DMS153 treated with DMSO at 0.1 percent for 48 hours (cell line): Measurements from ENCODE around the gene RAP2C.

Experiments used
- DNase-seq: peaks from one replicate; lab custom pipeline; 2025; ENCODE audit not compliant: unreplicated experiment; lab: John Stamatoyannopoulos, UW

RAP2C gene

GRCh38 chrX:132219343-132219768, at the start of gene RAP2C:
Gene RAP2C (minus strand): TSS chrX:132219447. CDS start chrX:132217268, 2,179 bp downstream.
- DNase-seq: peak; percentile 57

- no peak for DNase-seq
Measured at GRCh38 chrX:132267392-132267791, 48.1 kb upstream of the RAP2C start.

- no peak for DNase-seq
Measured at GRCh38 chrX:132266583-132267355, 47.5 kb upstream of the RAP2C start.

GRCh38 chrX:132263127-132263526, 43.9 kb upstream of the RAP2C start:
- DNase-seq: no peak

DNA sequence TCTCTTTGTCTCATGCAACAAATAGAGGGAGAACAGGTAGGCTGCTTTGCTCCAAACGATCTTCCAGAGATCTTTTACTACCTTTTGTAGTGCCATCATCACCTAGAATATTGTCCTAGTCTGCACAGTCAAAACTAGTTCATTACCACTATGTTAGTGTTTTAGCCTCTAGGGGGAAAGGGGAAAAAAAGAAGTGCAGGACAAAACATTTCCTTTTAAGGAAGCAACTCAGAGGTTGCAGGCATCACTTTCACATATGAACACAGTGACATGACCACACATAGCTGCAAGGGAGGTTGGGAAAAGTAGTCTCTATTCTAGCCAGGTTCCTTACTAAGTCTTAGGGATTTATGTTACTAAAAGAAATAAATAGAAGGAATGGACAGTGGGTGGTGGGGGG, 39.3 kb upstream of the RAP2C start:
- no peak for DNase-seq

DNA sequence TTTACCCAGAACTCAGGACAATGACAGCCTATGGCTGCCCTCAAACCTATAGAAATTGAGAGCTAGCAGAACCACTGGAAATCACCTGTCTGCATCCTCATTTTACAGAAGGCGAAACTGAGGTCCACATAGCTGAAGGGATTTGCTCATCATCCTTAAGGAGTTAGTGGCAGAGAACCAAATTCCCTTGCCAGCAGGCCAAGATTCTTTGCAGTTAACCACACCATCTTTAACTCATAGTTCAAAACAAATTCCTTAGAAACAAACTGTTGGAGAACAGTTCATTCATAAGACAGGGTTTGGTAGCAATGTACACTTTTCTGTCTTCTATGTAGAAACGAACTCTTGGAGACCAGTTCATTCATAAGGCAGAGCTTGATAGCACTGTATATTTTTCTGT, 37.9 kb upstream of the RAP2C start:
- no peak for DNase-seq

GRCh38 chrX:132236121-132236520, 16.9 kb upstream of the RAP2C start:
- DNase-seq: no peak

GRCh38 chrX:132235488-132235887, 16.2 kb upstream of the RAP2C start:
- no peak for DNase-seq

DNA sequence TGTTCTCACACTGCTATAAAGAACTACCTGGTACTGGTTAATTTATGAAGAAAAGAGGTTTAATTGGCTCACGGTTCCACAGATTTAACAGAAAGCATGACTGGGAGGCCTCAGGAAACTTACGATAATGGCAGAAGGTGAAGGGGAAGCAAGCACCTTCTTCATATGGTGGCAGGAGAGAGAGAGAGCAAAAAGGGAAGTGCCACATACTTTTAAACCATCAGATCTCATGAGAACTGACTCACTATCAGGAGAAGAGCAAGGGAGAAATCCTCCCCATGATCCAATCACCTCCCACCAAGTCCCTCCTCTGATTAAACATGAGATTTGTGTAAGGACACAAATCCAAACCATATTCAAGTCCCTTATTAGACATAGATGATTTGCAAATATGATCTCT, 12.3 kb upstream of the RAP2C start:
- DNase-seq: no peak

DNA sequence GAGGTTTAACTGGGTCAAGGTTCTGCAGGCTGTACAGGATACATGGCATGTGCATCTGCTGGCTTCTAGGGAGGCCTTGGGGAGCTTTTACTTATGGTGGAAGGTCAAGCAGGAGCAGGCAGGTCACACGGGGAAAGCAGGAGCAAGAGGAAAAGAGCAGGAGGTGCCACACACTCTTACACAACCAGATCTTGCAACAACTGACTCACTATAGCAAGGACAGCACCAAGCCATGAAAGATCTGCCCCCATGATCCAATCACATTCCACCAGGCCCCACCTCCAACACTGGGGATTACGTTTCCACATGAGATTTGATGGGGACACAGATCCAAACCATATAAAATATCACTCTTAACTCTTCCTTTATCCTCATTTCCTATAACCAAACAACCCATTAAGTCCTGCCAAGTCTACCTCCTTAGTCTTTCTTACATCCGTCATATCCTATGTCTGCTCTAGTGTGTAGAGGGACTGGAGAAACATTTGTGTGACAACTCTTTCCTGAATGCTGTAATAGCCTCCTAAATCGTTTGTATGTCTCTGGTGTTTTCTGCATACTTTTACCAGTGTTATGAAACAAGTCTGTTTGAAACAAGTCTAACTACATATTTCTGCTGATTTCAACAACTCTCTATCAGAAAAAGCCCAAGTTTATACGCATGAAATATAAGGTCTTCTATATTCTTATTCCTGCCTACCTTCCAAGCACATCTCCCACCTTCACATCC, 8.3 kb upstream of the RAP2C start:
- no peak for DNase-seq

DNA sequence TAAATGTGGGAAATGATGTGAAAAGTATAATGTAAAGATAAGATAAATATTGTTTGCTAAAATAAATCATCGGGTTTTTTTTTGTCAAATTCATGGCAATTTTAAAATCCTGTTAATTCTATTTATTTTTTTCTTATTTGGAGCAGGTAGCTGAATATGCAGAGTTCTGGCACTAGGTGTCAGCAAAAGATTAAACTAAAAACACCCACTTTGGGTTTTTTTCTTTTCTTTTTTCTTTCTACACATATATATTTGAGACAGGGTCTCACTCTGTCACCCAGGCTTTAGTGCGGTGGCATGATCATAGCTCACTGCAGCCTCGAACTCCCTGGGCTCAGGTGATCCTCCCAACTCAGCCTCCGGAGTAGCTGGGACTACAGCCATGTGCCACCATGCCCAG, 6.9 kb upstream of the RAP2C start:
- DNase-seq: no peak

GRCh38 chrX:132218100-132218812, 991 bp downstream of the RAP2C start:
- DNase-seq: peak; percentile 72

- DNase-seq: peak; percentile 55
Measured at GRCh38 chrX:132217203-132218073, 1.8 kb downstream of the RAP2C start.

GRCh38 chrX:132216806-132217202, 2.4 kb downstream of the RAP2C start:
- peak; percentile 26 for DNase-seq

- no peak for DNase-seq
Measured at GRCh38 chrX:132216283-132216682, 3.0 kb downstream of the RAP2C start.

DNA sequence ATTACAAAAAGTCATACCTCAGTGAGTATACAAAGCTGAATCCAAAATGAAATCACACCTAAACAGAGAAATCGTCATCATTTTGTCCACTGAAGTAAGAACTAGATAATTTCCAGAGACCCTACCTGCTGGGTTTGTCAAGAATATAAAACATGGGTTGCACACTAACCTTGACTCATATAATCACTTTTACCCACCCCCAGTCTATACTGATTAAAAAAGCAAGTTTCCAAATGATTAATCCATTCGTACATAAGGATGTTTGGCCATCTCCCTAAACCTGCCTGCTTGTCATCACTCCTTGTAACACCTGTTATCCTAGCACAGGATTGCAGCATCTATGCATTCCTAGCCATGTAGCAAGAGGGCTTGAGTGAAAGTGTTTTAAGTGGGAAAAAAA, 4.7 kb downstream of the RAP2C start:
- no peak for DNase-seq

DNA sequence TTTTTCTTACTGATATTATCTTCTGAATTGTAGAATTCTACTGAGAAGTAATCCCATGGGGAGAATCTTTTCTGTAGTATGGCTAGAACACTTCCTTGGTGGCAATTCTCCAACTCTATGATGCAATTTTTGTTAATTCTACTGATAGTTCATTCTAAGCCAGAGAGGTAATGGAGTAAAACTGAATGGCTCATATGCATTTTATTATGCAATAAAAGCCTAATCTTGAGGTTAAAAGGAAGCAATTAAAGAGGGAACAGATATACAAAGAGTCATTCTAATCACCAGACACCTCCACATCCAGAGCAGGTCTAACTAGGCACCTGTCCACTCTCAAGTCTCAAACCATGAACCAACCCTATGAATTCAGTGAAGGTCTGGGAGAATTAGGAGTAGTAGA, 9.7 kb downstream of the RAP2C start:
- no peak for DNase-seq

GRCh38 chrX:132208422-132208821, 10.8 kb downstream of the RAP2C start:
- no peak for DNase-seq

DNA sequence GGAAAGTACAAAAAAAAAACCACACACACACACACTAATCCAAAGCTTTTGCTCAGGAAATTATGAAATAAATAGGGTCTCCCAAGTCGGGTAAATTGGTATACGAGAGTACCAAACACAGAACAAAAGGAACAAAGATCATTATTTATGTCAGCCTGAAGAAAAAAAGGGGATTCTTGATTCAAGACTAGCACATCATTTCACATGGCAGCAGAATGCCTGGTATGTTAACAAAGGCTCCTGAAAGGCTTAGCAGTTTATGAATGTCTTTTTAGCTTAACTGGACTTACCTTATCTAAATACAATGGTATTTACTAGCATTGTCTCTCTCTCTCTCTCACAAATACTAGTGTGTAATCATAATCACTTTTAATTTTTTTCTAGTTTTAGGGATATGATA, 11.3 kb downstream of the RAP2C start:
- no peak for DNase-seq

- DNase-seq: no peak
Measured at GRCh38 chrX:132206259-132206658, 13.0 kb downstream of the RAP2C start.

DNA sequence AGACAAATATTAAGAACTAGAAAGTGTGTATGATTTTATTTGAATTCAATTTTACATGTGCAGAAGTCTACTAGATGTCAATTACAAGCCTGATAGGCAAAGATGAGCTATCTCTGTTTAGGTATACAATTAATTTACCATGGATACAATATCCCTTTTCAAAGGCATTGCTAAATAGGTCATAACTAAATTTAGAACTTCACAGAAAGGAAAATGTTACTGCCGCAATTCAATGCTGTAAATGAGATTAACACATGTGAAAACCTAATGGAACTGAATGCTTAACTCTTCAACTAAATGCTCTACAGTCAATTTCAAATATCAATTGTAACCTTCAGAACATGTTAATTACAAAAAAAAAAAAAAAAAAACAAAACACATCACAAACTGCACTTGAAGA, 14.6 kb downstream of the RAP2C start:
- DNase-seq: no peak
